Suprapubic skin (tissue), 4 donors: Measurements from ENCODE around the gene TDRD9.

Experiments
- POLR2A ChIP-seq, 2 donors: fragments of 450-650 bp; IDR thresholded peaks; one replicate each; pipeline ENCODE4 v1.6.1; 2017; ENCODE audit warnings: antibody characterized with exemption in 2 of 2, mild to moderate bottlenecking in 2 of 2, moderate library complexity in 2 of 2
- POLR2AphosphoS5 ChIP-seq, 3 donors: sonication (generic); formaldehyde crosslinking; IDR thresholded peaks; one replicate each; pipeline ENCODE4 v1.6.1; 2017; ENCODE audit warnings: antibody characterized with exemption in 3 of 3
- TF ChIP-seq, protein P1 (sequence below), 2 donors: fragments of 200-600 bp in 1 of 2; fragments of 450-650 bp in 1 of 2; sonication (generic) in 1 of 2; IDR thresholded peaks; one replicate each; pipeline ENCODE4 v1.5.1; 2016 to 2019; ENCODE audit warnings: antibody characterized with exemption in 2 of 2, mild to moderate bottlenecking in 1 of 2, moderate library complexity in 1 of 2

DNA sequence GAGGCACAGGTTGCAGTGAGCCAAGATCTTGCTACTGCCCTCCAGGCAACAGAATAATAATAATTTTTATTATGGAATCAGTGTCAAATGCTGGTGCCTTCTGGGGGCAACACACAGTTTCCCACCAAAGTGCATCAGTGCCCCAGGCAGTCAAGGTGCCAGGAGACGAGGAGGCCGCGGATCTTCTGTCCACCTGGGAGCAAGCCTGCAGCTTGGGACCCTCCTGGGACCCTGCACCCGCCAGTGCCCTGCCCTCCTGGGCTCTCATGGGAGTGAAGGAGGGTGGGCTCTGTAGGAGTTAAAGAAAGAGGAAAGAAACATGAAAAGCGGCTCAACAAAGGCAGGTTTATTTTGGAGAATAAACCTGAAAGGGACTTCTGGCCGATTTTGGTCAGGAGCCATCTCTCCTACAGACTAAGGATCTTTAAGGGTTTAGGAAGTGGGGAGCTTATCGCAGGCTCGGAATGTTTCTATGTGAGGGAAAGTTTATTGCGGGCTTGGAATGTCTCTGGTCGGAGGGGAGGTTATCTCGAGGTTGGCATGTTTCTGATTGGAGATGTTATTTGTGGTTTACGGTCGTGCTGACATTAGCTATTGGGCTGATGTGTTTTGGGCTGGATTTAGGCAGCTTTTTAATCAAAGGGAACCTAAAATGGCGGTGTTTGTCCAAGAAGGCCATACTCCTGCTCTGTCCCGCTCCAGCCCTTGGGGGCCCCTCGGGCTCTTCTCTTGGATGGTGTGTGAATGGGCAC is 156.2 kb downstream of the TDRD9 start:
- no peak for TF ChIP-seq POLR2A (IDR thresholded peaks at IDR 0.05)
- TF ChIP-seq, protein P1, sequence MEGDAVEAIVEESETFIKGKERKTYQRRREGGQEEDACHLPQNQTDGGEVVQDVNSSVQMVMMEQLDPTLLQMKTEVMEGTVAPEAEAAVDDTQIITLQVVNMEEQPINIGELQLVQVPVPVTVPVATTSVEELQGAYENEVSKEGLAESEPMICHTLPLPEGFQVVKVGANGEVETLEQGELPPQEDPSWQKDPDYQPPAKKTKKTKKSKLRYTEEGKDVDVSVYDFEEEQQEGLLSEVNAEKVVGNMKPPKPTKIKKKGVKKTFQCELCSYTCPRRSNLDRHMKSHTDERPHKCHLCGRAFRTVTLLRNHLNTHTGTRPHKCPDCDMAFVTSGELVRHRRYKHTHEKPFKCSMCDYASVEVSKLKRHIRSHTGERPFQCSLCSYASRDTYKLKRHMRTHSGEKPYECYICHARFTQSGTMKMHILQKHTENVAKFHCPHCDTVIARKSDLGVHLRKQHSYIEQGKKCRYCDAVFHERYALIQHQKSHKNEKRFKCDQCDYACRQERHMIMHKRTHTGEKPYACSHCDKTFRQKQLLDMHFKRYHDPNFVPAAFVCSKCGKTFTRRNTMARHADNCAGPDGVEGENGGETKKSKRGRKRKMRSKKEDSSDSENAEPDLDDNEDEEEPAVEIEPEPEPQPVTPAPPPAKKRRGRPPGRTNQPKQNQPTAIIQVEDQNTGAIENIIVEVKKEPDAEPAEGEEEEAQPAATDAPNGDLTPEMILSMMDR (IDR thresholded peaks at IDR 0.05) = no peak
- no peak for TF ChIP-seq POLR2AphosphoS5 (IDR thresholded peaks at IDR 0.05)
